Amygdala (tissue), 56 donors: Measurements from ENCODE around the gene CCDC102B.
"Not testable (repeated sequence)": the region's sequence is repeated elsewhere in the genome, so short reads cannot be mapped to it uniquely, and the experiment has no call there.

Experiments
- DNase-seq, 56 donors: peaks; one replicate each; lab custom pipeline; 2025; lab: John Stamatoyannopoulos, UW

Gene CCDC102B

DNA sequence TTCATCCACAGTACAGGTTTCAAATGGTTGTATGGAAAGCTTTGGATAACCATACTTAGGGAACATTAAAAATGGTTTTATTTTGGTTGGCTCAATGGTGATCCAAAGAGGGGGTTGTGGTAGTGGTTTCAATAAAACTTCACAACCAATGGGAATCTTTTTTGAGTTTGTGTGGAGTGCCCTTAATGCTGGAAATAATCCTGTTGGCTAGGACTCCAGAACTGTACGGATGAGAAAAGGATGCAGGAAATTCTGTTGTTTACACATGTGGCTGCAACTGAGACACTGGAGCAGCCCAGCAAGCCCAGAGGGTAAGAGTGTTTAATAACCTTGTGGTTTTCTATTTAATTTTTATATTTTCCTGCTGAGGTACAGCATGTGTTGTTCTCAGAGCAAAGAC, at the start of gene CCDC102B:
Gene CCDC102B (plus strand): TSS at position 210 of the 400 bp plus-strand sequence. CDS start 38,684 bp downstream, outside the sequence.
- no peak for DNase-seq

DNA sequence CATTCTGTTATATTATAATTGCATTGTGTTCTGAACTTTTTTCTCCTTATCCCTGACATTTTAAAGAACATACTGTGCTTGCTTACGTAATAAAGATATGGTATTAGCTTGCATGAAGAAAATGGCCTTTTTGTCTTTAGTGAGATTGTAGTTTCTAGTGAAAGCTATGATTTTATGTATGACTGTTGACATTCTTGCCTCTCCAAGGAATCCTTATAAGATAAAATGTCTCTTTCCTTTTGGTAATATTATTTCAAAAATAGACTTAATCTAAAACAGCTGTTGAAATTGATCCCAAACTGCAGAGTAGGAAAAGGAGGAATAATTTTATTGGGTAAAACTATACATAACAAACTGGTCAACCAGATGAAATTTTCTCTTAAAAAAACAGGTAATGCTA, 40.8 kb upstream of the CCDC102B start:
- DNase-seq = no peak

DNA sequence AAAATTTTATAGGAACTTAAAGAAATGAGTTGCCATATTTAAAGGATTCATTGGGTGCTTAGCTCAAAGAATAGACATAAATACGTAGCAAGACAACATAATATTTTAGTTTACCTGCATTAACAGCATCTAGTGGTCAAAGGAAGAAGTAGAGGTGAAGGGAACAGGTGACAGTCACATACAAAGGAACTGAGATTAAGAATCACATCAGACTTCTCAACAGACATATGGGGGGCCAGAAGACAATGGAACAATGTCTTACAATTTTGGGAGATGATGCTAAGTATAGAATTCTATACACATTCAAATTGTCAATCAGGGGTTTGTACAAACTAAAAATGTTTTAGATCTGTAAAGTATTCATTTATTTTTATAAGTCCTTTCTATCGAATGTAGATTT, 38.6 kb upstream of the CCDC102B start:
- no peak for DNase-seq

GRCh38 chr18:68763083-68763482, 34.8 kb upstream of the CCDC102B start:
- DNase-seq = no peak

DNA sequence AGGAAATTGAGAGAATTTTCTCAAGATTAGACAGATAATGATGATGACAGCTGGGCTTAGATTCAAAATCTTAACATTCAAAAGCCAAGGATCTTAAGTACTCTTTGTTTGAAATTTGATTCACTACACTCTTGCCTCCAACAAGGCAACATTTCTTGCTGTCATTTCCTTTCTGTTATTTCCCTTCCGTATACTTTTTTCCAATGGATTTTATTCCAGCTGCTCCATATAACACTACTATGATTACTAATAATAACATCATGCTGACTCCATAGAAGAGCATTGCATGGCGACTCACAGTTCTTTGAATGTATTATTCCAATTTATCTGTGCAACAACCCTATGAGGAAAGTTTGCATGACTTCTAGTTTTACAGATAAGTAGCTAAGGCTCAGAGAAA, 33.9 kb upstream of the CCDC102B start:
- no peak for DNase-seq

DNA sequence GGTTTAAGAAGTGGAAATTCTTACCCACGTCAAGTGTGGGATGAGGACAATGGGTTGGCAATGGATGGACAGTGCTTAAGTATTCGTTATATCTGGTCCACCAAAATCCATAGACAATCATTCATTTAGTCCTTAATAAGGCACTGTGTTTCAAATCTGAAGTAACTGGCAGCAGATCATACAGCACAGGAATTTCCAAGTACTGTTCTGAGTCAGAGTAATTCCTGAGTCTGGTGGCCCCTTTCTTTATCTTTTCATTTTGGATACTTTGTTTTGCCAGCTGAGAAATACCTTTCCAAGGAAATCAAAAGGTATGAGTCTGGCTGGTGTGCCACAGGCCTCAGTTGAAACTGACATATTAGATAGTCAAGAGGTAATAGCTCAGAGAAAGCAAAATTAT, 31.4 kb upstream of the CCDC102B start:
- DNase-seq = no peak

DNA sequence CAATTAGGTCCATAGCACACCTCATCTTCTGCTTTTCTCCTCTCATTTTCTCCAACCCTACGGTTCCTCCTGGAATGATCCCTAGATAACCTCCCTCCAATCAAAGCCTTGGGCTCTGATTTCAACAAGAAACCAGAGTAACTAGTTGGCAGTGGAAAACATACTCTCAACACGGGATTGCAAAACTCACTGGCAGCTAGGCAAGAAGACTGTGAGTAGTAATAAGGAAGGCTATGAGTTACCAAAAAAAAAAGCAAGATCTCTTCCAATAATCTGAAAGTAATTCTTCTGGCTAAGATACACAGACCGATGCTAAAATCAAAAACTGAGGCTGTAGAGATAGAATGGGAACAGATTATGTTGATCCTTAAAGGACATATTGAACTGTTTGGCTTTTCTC, 28.4 kb upstream of the CCDC102B start:
- DNase-seq = no peak

DNA sequence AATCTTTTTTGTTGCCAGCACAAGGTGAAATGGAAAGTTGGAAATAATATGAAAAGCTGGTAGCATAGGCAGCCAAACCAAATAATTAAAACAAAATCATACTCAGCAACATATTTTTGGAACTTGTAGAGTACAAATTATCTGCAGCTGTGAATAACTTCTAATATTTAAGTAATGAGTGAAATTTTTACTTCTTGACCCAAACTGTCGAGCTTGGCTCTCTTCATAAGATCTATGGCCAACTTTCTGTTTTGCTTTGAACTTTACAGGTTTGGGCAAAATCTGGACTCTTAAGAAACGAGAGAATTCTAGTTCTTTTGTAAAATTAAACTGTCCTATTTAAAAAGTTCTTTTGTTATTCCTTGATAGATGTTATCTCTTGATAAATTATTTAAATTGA, 25.6 kb upstream of the CCDC102B start:
- DNase-seq = no peak

DNA sequence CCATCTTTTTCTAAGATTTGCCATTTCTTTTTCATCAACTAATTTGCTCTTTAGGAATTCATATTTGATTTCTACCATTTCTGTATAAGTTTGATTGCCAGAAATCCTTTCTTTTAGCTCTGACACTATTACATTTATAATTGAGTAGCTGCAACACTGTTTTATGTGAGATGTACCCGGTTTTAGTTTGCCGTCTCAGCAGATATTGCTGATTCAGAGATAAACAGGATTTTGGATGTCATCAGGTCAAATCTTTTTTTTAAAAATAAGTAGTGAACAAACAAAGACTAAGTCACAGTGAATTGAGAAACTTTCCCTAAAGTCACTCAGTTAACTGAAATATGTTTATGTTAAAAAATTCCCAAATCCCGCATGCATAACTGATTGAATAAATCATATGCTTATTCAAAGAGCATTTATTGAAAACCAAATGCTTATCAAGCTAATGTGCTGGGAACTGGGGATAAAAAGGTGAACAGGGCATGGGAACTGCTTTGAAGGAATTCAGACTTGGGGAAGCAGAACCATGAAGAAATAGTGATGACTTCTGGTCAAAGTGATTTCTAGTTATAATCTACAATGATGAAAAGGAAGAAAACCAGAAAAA, 19.5 kb upstream of the CCDC102B start:
- no peak for DNase-seq

DNA sequence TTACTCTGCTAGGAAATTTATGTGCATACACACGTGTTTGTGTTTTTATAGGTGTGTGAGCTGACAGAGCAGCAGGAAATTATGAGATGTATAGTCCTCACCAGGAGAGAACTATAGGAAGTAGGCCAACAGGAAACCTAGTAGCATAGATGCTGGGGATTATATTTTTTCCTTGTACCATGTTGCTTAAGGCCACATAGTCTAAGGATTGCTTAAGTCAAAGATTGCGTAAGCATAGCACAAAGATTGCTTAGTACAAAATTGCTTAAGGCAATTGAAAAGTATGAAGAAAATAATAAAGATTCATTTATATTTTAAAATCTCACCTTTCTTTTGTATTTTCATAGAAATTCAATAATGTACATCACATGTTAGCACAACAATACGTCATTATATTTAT, 18.7 kb upstream of the CCDC102B start:
- no peak for DNase-seq

DNA sequence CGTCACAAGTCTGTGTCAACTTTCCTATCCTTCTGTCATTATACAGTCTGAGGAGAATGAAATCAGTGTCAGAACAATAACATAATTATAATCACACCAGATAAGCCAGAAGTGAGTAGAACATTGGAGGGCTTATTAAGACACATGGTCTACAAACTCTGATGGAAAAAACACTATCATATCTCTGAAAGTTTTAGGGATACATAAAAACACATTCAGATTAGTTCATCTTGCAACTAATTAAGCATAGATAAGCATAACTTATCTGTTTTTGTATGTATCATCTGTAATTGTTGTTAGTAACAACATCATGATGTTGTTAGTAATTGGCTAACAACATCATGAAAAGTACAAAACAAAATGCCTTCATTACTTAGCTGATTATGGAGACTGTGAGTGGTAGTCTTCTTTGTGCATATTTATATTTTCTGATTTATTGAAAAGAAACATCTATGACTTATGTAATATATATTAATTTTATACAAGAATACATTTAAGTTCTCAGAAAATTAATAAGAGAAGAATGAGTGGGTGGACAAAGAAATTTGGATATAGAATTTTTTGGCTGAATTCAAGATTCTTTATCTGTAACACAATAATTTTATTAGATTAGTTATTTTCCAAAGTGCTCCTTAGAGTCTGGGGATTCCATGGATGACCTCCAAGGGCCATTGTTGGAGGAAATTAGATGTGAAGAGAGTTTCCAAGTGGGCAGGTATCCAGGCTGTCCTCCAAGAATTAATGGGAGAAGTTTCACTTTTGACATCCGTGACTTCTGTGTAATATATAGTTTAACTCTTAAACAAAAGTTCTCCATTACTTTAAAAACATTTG, 16.9 kb upstream of the CCDC102B start:
- no peak for DNase-seq

- no peak for DNase-seq
Observed at GRCh38 chr18:68783506-68783905, 14.4 kb upstream of the CCDC102B start.

GRCh38 chr18:68784071-68784470, 13.8 kb upstream of the CCDC102B start:
- no peak for DNase-seq

DNA sequence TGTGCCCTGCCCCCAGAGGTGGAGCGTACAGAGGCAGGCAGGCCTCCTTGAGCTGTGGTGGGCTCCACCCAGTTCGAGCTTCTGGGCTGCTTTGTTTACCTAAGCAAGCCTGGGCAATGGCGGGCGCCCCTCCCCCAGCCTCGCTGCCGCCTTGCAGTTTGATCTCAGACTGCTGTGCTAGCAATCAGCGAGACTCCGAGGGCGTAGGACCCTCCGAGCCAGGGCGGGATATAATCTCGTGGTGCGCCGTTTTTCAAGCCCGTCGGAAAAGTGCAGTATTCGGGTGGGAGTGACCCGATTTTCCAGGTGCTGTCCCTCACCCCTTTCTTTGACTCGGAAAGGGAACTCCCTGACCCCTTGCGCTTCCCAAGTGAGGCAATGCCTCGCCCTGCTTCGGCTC, 7.6 kb upstream of the CCDC102B start:
- DNase-seq = not testable (repeated sequence)

GRCh38 chr18:68791801-68792200, 6.1 kb upstream of the CCDC102B start:
- no peak for DNase-seq

GRCh38 chr18:68793951-68794350, 3.9 kb upstream of the CCDC102B start:
- DNase-seq = no peak

GRCh38 chr18:68796936-68797690, 767 bp upstream of the CCDC102B start:
- no peak for DNase-seq

DNA sequence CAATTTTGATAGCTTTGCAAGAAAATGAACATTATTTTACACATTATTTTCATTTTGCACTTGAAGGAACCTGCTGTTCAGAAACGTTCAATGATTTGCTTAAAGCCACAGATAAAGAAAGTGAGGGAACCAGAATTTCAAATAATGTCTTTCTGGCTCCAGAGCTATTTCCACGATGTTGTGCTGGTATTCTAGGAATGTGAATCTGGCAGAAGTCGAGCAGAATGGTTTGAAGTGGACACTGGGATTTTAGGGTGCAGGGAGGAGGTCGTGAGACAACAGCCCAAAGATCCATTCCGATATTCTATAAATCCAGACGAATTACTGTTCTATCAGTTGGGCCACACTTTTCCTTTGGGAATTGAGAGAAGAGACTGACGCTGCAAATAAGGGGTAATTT, 2.2 kb downstream of the CCDC102B start:
- no peak for DNase-seq

GRCh38 chr18:68803356-68803755, 5.5 kb downstream of the CCDC102B start:
- DNase-seq = no peak

DNA sequence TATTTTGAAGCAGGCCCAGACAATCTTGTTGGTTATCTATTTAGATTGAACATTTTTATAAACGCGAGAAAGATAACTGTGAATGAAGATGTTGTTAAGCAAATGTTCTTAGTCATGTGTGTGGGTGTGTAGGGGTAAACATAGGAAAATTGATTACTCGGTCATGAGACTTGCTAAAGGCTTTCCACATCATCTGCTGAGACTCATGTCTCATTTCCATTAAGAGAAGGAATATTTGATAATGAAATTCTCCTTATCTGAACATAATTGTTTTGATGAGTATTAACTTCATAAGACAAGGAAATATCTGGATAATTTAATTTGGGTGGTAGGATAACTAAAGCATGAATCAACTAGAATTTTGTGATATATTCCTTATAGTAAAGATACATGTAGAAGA, 19.7 kb downstream of the CCDC102B start:
- DNase-seq = no peak

GRCh38 chr18:68818584-68818983, 20.7 kb downstream of the CCDC102B start:
- no peak for DNase-seq

DNA sequence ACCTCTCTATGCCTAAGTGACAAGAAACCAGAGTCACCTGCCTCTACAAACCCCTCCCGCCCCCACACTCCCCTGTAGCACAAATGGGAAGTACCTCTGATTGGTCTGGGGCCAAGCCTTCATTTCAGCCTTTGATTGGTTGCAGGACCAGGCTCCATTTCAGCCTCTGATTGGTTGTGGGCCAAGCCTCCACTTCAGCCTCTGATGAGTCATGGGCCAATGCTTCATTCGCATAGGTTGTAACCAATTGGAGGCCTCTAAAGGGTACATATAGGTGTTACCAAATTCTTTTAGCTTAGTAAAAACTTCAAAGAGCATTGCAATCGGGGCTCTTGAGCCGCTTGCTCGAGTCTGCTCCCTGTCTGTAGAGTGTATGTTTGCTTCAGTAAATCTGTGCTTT, 25.0 kb downstream of the CCDC102B start:
- DNase-seq = no peak
